NT2/D1 (cell line): ENCODE measurements around the gene MAGI2.

Experiments
- SUZ12 ChIP-seq: IDR thresholded peaks from 2 replicates; pipeline ENCODE4 v1.6.1; 2011; ENCODE audit not compliant: insufficient read length, insufficient read depth; ENCODE audit errors: extremely low read depth
- YY1 ChIP-seq: IDR thresholded peaks from 2 replicates; pipeline ENCODE4 v1.6.1; 2011; ENCODE audit not compliant: insufficient read length, insufficient read depth
- ZNF274 ChIP-seq: IDR thresholded peaks from 2 replicates; pipeline ENCODE4 v1.6.1; 2011; ENCODE audit warnings: mild to moderate bottlenecking, low read depth, low read length

DNA sequence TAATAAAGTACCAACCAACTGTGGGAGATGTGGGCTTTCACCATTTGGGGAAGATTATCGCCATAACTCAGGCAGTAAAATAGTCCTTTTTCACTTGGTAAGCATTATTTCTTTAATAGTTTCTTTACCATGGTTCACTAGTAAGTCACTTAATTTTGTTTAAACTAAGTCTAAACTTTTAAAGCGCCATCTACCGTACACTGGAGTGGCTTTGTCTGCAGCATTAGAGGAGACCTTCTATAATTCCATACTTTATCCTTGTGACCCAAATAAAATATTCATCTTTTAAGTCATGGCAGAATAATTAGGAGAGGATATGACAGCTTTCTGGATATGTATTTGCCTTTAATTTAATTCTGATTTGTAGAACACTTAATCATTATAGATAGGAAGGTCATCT lies 468.0 kb downstream of the MAGI2 start:
- TF ChIP-seq ZNF274 (no peak), YY1 (no peak), SUZ12 (no peak)
